GM06990 (cell line): ENCODE measurements around the gene RHO.

ENCODE experiments used
- DNase-seq: peaks from one replicate; pipeline ENCODE4 v3.0.0-alpha.2; 2011; ENCODE audit not compliant: insufficient read length; ENCODE audit errors: extremely low read depth
- H3K27me3 ChIP-seq: replicated peaks from 2 replicates; pipeline ENCODE4 v1.6.0; 2011; ENCODE audit warnings: low read length; ENCODE audit not compliant: control insufficient read depth, insufficient read depth
- H3K36me3 ChIP-seq: 2 replicates; pipeline ENCODE4 v1.5.1; 2011; ENCODE audit warnings: low read length; ENCODE audit not compliant: control insufficient read depth, insufficient read depth
- H3K4me3 ChIP-seq: replicated peaks from 2 replicates; pipeline ENCODE4 v1.5.1; 2011; ENCODE audit warnings: low read depth, mild to moderate bottlenecking, control low read depth, low read length
- TF ChIP-seq, protein P1 (sequence below): IDR thresholded peaks from 2 replicates; pipeline ENCODE4 v1.5.1; 2011; ENCODE audit warnings: low read length, control low read depth, mild to moderate bottlenecking, inconsistent platforms; ENCODE audit not compliant: insufficient read depth, poor library complexity, severe bottlenecking

The RHO gene

DNA sequence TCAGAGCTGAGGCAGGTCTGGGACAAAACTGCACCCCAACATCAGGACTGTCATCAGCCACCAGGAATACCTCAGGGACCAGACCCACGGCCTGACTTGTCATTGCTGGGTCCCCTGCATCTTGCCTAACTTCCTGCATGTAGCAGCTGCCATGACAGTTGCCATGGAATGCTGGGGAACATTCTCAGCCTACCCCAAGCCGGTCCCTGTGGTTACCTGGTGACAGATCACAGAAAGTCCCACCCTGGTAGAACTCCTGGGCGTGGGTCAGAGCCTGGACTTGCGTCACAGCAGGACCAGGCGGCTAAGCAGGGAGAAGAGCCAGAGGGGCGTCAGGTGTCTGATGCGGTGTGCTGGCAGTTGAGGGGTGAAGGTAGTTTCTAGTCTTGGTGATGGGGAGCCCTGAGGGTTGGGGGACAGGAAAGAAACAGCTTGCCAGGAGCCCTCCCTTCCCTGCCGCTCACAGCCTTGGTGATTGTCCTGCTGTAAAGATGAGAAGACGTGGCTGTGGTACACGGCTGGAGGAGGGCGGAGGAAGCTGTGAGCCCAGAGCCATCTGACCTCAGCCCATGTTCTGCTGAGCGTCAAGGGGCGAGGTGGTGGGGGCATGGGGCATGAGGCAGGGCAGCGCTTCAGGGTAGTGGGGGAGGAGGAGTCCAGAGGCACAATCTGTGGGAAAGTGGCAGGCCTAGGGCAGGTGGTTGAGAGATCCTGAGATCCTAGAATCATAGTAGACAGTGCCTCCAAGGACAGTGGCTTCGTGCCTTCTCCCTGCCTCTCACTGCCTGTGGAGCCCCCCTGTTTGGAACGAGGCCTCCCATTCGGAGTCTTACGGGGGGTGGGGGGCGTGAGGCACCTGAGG is 19.9 kb downstream of the RHO start:
- H3K36me3 ChIP-seq: no peaks in the 10 kb centered on the region
- no peak for DNase-seq
- no peak overlapping the region for H3K4me3 ChIP-seq
- no peaks in the 10 kb centered on the region; the same call in none of the 2 replicates for H3K27me3 ChIP-seq
- TF ChIP-seq, protein P1, sequence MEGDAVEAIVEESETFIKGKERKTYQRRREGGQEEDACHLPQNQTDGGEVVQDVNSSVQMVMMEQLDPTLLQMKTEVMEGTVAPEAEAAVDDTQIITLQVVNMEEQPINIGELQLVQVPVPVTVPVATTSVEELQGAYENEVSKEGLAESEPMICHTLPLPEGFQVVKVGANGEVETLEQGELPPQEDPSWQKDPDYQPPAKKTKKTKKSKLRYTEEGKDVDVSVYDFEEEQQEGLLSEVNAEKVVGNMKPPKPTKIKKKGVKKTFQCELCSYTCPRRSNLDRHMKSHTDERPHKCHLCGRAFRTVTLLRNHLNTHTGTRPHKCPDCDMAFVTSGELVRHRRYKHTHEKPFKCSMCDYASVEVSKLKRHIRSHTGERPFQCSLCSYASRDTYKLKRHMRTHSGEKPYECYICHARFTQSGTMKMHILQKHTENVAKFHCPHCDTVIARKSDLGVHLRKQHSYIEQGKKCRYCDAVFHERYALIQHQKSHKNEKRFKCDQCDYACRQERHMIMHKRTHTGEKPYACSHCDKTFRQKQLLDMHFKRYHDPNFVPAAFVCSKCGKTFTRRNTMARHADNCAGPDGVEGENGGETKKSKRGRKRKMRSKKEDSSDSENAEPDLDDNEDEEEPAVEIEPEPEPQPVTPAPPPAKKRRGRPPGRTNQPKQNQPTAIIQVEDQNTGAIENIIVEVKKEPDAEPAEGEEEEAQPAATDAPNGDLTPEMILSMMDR: no peak

DNA sequence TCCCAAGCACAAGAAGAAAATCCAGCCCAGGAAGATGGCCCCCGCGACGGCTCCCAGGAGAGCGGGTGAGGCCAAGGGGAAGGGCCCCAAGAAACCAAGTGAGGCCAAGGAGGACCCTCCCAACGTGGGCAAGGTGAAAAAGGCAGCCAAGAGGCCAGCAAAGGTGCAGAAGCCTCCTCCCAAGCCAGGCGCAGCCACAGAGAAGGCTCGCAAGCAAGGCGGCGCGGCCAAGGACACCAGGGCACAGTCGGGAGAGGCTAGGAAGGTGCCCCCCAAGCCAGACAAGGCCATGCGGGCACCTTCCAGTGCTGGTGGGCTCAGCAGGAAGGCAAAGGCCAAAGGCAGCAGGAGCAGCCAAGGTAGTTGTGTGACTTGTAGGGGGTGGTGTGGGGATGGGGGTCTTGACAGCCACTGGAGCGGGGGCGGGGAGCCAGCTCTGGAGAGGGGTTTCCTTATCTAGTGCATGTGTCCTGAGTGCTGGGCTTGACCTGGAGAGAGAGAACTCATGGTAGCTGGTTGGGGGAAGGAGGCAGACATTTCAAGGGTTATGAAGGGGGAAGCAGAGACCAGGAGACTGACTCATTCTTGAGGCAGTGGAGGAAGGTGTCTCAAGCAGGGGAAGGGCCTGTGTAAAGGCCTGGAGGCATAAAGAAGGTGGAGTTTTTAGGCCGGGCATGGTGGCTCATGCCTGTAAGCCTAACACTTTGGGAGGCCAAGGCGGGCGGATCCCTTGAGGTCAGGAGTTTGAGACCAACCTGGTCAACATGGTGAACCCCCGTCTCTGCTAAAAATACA is 20.8 kb downstream of the RHO start:
- Histone ChIP-seq H3K36me3 (no peaks in the 10 kb centered on the region), H3K4me3 (no peak overlapping the region), H3K27me3 (no peaks in the 10 kb centered on the region; the same call in none of the 2 replicates)
- TF ChIP-seq, protein P1: no peak
- DNase-seq: no peak

DNA sequence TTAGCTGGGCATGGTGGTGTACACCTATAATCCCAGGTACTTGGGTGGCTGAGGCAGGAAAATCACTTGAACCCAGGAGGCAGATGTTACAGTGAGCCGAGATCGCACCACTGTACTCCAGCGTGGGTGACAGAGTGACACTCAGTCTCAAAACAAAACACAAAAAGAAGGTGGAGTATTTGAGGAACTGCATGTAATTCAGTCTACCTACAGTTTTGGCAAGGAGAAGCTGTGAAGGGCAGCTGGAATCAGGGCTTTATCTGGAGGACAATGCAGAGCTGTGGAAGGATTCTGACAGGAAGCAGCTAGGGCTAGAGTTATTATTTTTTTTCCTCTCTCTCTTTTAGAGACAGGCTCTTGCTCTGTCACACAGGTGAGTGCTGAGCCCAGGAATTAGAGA is 21.4 kb downstream of the RHO start:
- no peak for DNase-seq
- H3K4me3 ChIP-seq: no peak overlapping the region
- H3K36me3 ChIP-seq: no peaks in the 10 kb centered on the region
- no peaks in the 10 kb centered on the region; the same call in none of the 2 replicates for H3K27me3 ChIP-seq
- TF ChIP-seq, protein P1: no peak

DNA sequence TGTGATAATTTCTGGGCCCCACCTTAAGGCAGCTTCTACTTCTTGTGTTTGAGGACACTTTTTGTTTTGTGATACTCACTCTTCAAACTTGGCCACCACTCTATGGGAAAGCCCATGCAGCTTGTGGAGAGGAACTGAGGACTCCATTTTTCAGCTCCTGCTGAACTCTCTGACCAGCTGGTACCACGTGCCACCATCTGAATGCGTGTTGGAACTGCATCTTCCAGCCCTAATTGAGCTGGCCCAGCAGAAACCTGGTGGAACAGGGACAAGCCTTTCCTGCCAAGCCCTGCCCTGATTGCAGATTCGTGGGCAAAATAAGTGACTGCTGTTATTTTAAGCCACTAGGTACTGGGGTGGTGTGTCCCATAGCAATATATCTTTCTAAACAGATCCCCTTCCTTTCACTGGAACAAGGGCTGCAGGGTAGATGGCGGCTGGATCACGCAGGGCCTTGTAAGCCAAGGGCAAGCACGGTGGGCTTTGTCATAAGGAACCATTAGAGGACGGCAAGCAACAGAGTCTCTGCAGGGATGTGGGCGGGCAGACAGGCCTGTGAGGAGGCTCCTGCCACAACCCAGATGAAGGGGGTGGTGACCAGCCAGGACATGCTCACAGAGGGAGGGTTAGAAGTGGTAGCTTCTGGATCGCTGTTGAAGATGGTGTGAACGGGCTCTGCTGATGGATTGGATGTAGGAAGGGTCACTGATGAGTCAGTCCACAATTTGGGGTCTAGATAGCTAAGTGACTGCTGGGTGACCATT is 24.0 kb downstream of the RHO start:
- TF ChIP-seq, protein P1: no peak
- Histone ChIP-seq H3K36me3 (no peaks in the 10 kb centered on the region), H3K4me3 (no peak overlapping the region), H3K27me3 (no peaks in the 10 kb centered on the region; the same call in none of the 2 replicates)
- no peak for DNase-seq

DNA sequence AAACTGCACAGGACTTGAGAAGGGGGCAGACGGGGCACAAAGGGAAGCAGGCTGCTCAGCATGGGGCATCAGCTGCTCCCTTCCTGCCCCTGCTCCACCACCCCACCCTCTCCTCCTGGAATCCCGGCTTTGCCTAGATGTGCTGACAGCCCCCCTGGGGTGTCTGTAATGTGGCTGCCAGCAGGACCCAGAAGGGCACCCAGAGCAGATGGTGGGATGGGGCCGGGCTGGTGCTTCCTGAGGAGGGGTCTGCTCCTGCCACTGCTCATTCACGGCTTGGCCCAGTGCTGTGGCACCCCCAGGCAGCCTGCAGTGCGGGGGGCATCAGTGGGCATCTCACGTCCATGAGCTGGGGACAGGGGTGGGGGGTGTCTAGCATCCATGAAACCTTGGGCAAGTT is 24.7 kb downstream of the RHO start:
- H3K36me3 ChIP-seq: no peaks in the 10 kb centered on the region
- TF ChIP-seq, protein P1: no peak

More for the DNA sequence above, 24.7 kb downstream of the RHO start:
- Histone ChIP-seq H3K27me3 (no peaks in the 10 kb centered on the region; the same call in none of the 2 replicates), H3K4me3 (no peak overlapping the region)
- DNase-seq: no peak
